HepG2 (cell line): ENCODE data around the gene NME1. TPM values are rescaled to one million over a fixed set of nuclear protein-coding genes. Genes with fewer than 3 reads are reported as not detected.

ENCODE experiments used
- DNMT3B ChIP-seq: conservative IDR thresholded peaks from 2 replicates; pipeline ENCODE4 v1.6.1; 2016; ENCODE audit warnings: missing biosample characterization, control low read depth
- KAT8 ChIP-seq: IDR thresholded peaks from 2 replicates; pipeline ENCODE4 v1.6.1; 2016; ENCODE audit warnings: missing genetic modification reagents, missing compliant biosample characterization
- MTA1 ChIP-seq: sonication (generic); formaldehyde crosslinking; IDR thresholded peaks from 2 replicates; pipeline ENCODE4 v1.4.0; 2020; ENCODE audit warnings: missing genetic modification reagents, mild to moderate bottlenecking, borderline replicate concordance
- NFKB2 ChIP-seq: sonication (generic); formaldehyde crosslinking; IDR thresholded peaks from 2 replicates; pipeline ENCODE4 v1.4.0; 2020; ENCODE audit warnings: missing genetic modification reagents, borderline replicate concordance
- NFYB ChIP-seq: sonication (generic); formaldehyde crosslinking; IDR thresholded peaks from 2 replicates; pipeline ENCODE4 v1.4.0; 2020; ENCODE audit warnings: missing genetic modification reagents
- PITX1 ChIP-seq: sonication (generic); formaldehyde crosslinking; IDR thresholded peaks from 2 replicates; pipeline ENCODE4 v1.5.1; 2020; ENCODE audit warnings: mild to moderate bottlenecking, missing genetic modification reagents
- POGZ ChIP-seq: sonication (generic); formaldehyde crosslinking; IDR thresholded peaks from 2 replicates; pipeline ENCODE4 v1.4.0; 2020; ENCODE audit warnings: mild to moderate bottlenecking, missing genetic modification reagents
- SAP130 ChIP-seq: IDR thresholded peaks from 2 replicates; pipeline ENCODE4 v1.6.1; 2016; ENCODE audit warnings: low read depth
- SNAI1 ChIP-seq: sonication (generic); formaldehyde crosslinking; IDR thresholded peaks from 2 replicates; pipeline ENCODE4 v1.5.0; 2020; ENCODE audit warnings: mild to moderate bottlenecking, missing genetic modification reagents, borderline replicate concordance
- ZBTB21 ChIP-seq: sonication (generic); formaldehyde crosslinking; IDR thresholded peaks from 2 replicates; pipeline ENCODE4 v1.4.0; 2020; ENCODE audit warnings: missing genetic modification reagents
- ZBTB7B ChIP-seq: sonication (generic); formaldehyde crosslinking; IDR thresholded peaks from 2 replicates; pipeline ENCODE4 v1.4.0; 2020; ENCODE audit warnings: missing genetic modification reagents
- ZNF264 ChIP-seq: sonication (generic); formaldehyde crosslinking; IDR thresholded peaks from 2 replicates; pipeline ENCODE4 v1.4.0; 2020; ENCODE audit warnings: missing genetic modification reagents
- ZNF432 ChIP-seq: sonication (generic); formaldehyde crosslinking; IDR thresholded peaks from 2 replicates; pipeline ENCODE4 v1.5.0; 2020; ENCODE audit warnings: missing genetic modification reagents, mild to moderate bottlenecking, borderline replicate concordance
- ZNF549 ChIP-seq: sonication (generic); formaldehyde crosslinking; IDR thresholded peaks from 2 replicates; pipeline ENCODE4 v1.5.0; 2020; ENCODE audit warnings: missing genetic modification reagents
- ZNF558 ChIP-seq: sonication (generic); formaldehyde crosslinking; IDR thresholded peaks from 2 replicates; pipeline ENCODE4 v1.9.0; 2022; ENCODE audit warnings: mild to moderate bottlenecking, missing genetic modification reagents, borderline replicate concordance
- ZNF615 ChIP-seq: sonication (generic); formaldehyde crosslinking; IDR thresholded peaks from 2 replicates; pipeline ENCODE4 v1.5.0; 2020; ENCODE audit warnings: mild to moderate bottlenecking, missing genetic modification reagents, borderline replicate concordance
- ZNF672 ChIP-seq: sonication (generic); formaldehyde crosslinking; IDR thresholded peaks from 2 replicates; pipeline ENCODE4 v1.8.1; 2022; ENCODE audit warnings: missing genetic modification reagents
- ZNF841 ChIP-seq: sonication (generic); formaldehyde crosslinking; IDR thresholded peaks from 2 replicates; pipeline ENCODE4 v1.8.1; 2023; ENCODE audit warnings: missing genetic modification reagents, borderline replicate concordance
- polyA plus RNA-seq, 8 experiments: library from polyadenylated mRNA; depleted of rRNA in 3 of 8; stranded (reverse) in 7 of 8; unstranded in 1 of 8; fragments of >200 nt; fragmentation: Illumina TruSeq in 4 of 8; extraction: Trizol in 4 of 8; gene quantifications; 2 replicates each; pipeline versions ENCODE4 v1.2.1 to v1.2.3, GENCODE V29; 2011 to 2016; ENCODE audit warnings: low read depth in 4 of 8, missing spikeins in 1 of 8, mixed read lengths in 1 of 8; ENCODE audit not compliant: insufficient read depth in 1 of 8
- total RNA-seq, 5 experiments: library from RNA; depleted of rRNA; stranded (reverse); fragments of >200 nt; fragmentation: Illumina TruSeq; extraction: Trizol; gene quantifications; 2 replicates each; pipeline ENCODE4 v1.2.3, GENCODE V29; 2016; ENCODE audit warnings: low read depth in 1 of 5
- TF ChIP-seq, protein P1 (sequence below): sonication (generic); formaldehyde crosslinking; conservative IDR thresholded peaks from 2 replicates; pipeline ENCODE4 v1.8.0; 2022; ENCODE audit warnings: mild to moderate bottlenecking, moderate library complexity, missing genetic modification reagents
- TF ChIP-seq, protein P2 (sequence below): sonication (generic); formaldehyde crosslinking; IDR thresholded peaks from 2 replicates; pipeline ENCODE4 v1.8.1; 2023; ENCODE audit warnings: mild to moderate bottlenecking, inconsistent platforms, moderate library complexity, missing genetic modification reagents, borderline replicate concordance
- TF ChIP-seq, protein P3 (sequence below): IDR thresholded peaks from 2 replicates; pipeline ENCODE4 v1.4.0; 2020; ENCODE audit warnings: mild to moderate bottlenecking, missing genetic modification reagents

The NME1 gene
- total and polyA plus RNA-seq, 2 of the 13 experiments (the other 11 are each of a cell fraction or from before 2014, with no cell fraction given): 295 to 516 TPM

DNA sequence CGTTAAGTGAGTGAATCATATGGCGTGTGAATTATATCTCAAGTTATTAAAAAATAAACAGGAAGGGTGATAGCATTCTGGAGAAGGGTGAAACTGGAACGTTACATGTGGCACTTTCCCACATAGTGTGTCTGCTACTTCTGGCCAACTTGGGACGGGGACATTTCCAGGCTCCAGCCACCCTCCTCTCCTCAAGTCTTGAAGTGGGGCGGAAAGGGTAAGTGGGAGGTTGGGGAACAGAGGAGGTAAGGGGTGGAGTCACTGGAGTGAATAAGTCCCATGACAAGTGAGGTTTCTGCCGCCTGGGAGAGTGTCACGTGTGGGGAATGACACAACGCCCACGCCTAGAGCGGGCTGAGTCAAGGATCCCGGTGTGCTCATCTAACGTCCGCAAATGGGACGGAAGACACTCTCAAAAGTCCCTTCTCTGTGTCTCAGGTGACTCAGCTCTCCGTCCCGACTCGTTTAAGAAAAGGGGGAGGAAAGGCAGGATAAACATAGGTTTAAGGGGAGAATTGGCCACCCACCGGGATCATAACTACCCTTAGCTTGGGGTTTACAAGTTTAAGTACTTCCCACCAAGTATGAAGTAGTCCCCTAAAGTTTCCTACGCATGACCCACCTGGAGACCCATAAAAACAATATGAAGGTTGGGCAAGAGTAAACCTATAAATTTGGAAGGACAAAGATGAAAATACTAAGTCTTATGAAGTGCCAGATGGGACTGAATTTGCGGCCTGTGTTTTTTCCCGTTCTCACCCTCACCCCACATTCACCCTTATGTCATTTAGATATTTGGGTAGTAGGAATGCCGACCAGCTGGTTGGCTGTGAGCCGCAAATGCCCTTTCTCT, 31.5 kb upstream of the NME1 start (continued):
- TF ChIP-seq, protein P1, sequence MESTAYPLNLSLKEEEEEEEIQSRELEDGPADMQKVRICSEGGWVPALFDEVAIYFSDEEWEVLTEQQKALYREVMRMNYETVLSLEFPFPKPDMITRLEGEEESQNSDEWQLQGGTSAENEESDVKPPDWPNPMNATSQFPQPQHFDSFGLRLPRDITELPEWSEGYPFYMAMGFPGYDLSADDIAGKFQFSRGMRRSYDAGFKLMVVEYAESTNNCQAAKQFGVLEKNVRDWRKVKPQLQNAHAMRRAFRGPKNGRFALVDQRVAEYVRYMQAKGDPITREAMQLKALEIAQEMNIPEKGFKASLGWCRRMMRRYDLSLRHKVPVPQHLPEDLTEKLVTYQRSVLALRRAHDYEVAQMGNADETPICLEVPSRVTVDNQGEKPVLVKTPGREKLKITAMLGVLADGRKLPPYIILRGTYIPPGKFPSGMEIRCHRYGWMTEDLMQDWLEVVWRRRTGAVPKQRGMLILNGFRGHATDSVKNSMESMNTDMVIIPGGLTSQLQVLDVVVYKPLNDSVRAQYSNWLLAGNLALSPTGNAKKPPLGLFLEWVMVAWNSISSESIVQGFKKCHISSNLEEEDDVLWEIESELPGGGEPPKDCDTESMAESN (CRISPR knock-in tag): peak; percentile 30; the same call in 1 of the 2 replicates
- TF ChIP-seq NFKB2: peak; percentile 41; the same call in 1 of the 2 replicates
- TF ChIP-seq ZNF841: no peak
- peak; percentile 53; the same call in 1 of the 2 replicates for TF ChIP-seq KAT8 (CRISPR knock-in tag)
- no peak for TF ChIP-seq ZBTB7B (CRISPR knock-in tag)
- no peak for TF ChIP-seq ZNF558 (CRISPR knock-in tag)
- peak; percentile 63; the same call in 1 of the 2 replicates for TF ChIP-seq MTA1 (CRISPR knock-in tag)
- no peak; the same call in 1 of the 2 replicates for TF ChIP-seq SNAI1 (CRISPR knock-in tag)
- TF ChIP-seq, protein P2, sequence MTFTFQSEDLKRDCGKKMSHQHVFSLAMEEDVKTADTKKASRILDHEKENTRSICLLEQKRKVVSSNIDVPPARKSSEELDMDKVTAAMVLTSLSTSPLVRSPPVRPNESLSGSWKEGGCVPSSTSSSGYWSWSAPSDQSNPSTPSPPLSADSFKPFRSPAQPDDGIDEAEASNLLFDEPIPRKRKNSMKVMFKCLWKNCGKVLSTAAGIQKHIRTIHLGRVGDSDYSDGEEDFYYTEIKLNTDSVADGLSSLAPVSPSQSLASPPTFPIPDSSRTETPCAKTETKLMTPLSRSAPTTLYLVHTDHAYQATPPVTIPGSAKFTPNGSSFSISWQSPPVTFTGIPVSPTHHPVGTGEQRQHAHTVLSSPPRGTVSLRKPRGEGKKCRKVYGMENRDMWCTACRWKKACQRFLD (CRISPR knock-in tag): no peak
- no peak for TF ChIP-seq POGZ (CRISPR knock-in tag)
- no peak for TF ChIP-seq ZNF672 (CRISPR knock-in tag)
- TF ChIP-seq DNMT3B (CRISPR knock-in tag): no peak
- no peak for TF ChIP-seq ZNF549
- TF ChIP-seq ZNF264: 0 out of 2 replicates have a peak, but pooled peaks have one; percentile 19
- TF ChIP-seq ZBTB21: no peak
- no peak for TF ChIP-seq ZNF615 (CRISPR knock-in tag)
- TF ChIP-seq NFYB (CRISPR knock-in tag): no peak; the same call in 1 of the 2 replicates
- TF ChIP-seq, protein P3, sequence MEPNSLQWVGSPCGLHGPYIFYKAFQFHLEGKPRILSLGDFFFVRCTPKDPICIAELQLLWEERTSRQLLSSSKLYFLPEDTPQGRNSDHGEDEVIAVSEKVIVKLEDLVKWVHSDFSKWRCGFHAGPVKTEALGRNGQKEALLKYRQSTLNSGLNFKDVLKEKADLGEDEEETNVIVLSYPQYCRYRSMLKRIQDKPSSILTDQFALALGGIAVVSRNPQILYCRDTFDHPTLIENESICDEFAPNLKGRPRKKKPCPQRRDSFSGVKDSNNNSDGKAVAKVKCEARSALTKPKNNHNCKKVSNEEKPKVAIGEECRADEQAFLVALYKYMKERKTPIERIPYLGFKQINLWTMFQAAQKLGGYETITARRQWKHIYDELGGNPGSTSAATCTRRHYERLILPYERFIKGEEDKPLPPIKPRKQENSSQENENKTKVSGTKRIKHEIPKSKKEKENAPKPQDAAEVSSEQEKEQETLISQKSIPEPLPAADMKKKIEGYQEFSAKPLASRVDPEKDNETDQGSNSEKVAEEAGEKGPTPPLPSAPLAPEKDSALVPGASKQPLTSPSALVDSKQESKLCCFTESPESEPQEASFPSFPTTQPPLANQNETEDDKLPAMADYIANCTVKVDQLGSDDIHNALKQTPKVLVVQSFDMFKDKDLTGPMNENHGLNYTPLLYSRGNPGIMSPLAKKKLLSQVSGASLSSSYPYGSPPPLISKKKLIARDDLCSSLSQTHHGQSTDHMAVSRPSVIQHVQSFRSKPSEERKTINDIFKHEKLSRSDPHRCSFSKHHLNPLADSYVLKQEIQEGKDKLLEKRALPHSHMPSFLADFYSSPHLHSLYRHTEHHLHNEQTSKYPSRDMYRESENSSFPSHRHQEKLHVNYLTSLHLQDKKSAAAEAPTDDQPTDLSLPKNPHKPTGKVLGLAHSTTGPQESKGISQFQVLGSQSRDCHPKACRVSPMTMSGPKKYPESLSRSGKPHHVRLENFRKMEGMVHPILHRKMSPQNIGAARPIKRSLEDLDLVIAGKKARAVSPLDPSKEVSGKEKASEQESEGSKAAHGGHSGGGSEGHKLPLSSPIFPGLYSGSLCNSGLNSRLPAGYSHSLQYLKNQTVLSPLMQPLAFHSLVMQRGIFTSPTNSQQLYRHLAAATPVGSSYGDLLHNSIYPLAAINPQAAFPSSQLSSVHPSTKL (CRISPR knock-in tag): peak; percentile 82
- peak; percentile 96 for TF ChIP-seq SAP130 (CRISPR knock-in tag)
- no peak for TF ChIP-seq ZNF432 (CRISPR knock-in tag)
- 0 out of 2 replicates have a peak, but pooled peaks have one; percentile 34 for TF ChIP-seq PITX1
